ENCODE data around the gene CCDC50.

- TF ChIP-seq POLR2A (IDR thresholded peaks at IDR 0.05) (no peak), EP300 (IDR thresholded peaks at IDR 0.05) (no peak)
These were observed 1.7 kb upstream of the CCDC50 start for GRCh38 chr3:191327526-191327925.

All from stomach (tissue), 4 donors.